Tibial nerve (tissue), 4 donors: ENCODE measurements around the gene MRPL57. TPM values are rescaled to one million over a fixed set of nuclear protein-coding genes. Genes with fewer than 3 reads are reported as not detected.
A peak's percentile ranks its signal among the peaks of the same experiment; 100 is the strongest.
"Not testable (repeated sequence)": the region's sequence is repeated elsewhere in the genome, so short reads cannot be mapped to it uniquely, and the experiment has no call there.

Source experiments
- DNase-seq, 2 donors: peaks; one replicate each; pipeline ENCODE4 v3.0.0-alpha.2; 2019; ENCODE audit warnings: low spot score in 2 of 2
- H3K27ac ChIP-seq, 4 donors: fragments of 200-600 bp; sonication (generic) in 3 of 4; one replicate each; pipeline ENCODE4 v1.5.1; 2017 to 2019; ENCODE audit warnings: mild to moderate bottlenecking in 1 of 4
- H3K27me3 ChIP-seq, 2 donors: fragments of 200-600 bp; sonication (generic) in 1 of 2; one replicate each; pipeline versions ENCODE4 v1.5.1 to v1.6.0; 2017 to 2019
- H3K36me3 ChIP-seq, 3 donors: fragments of 200-600 bp; sonication (generic); one replicate each; pipeline ENCODE4 v1.5.1; 2018 to 2019
- H3K4me1 ChIP-seq, 4 donors: fragments of 200-600 bp; sonication (generic) in 3 of 4; one replicate each; pipeline ENCODE4 v1.5.1; 2017 to 2019
- H3K4me3 ChIP-seq, 4 donors: fragments of 200-600 bp; sonication (generic) in 3 of 4; one replicate each; pipeline ENCODE4 v1.5.1; 2017 to 2019; ENCODE audit warnings: mild to moderate bottlenecking in 1 of 4, moderate library complexity in 1 of 4
- H3K9me3 ChIP-seq, 4 donors: fragments of 200-600 bp; sonication (generic) in 3 of 4; one replicate each; pipeline ENCODE4 v1.5.1; 2017 to 2019
- EP300 ChIP-seq, 2 donors: sonication (generic); formaldehyde crosslinking; IDR thresholded peaks; one replicate each; pipeline ENCODE4 v1.6.1; 2017; ENCODE audit warnings: antibody characterized with exemption in 2 of 2, mild to moderate bottlenecking in 1 of 2
- POLR2A ChIP-seq, 2 donors: fragments of 450-650 bp; IDR thresholded peaks; one replicate each; pipeline ENCODE4 v1.6.1; 2017; ENCODE audit warnings: antibody characterized with exemption in 2 of 2, mild to moderate bottlenecking in 2 of 2, moderate library complexity in 2 of 2
- WGBS, 2 donors: methylation state at CpG; one replicate each; pipeline ENCODE4 v1.1.5; 2018; 5-methylcytosine and 5-hydroxymethylcytosine counted together
- total RNA-seq, 4 donors: library from RNA; depleted of rRNA; stranded (reverse); fragments of >200 nt; gene quantifications; one replicate each; pipeline ENCODE4 v1.1.0, GENCODE V29; 2016
- TF ChIP-seq, protein P1 (sequence below), 5 experiments: fragments of 200-600 bp in 3 of 5; fragments of 450-650 bp in 2 of 5; sonication (generic) in 3 of 5; IDR thresholded peaks; one replicate each; pipeline ENCODE4 v1.5.1; 2016 to 2019; ENCODE audit warnings: antibody characterized with exemption in 5 of 5, mild to moderate bottlenecking in 3 of 5, moderate library complexity in 2 of 5

The MRPL57 gene
- total RNA-seq, 4 donors from 2014 or later = 37.8 to 50.5 (median 42.3) TPM

DNA sequence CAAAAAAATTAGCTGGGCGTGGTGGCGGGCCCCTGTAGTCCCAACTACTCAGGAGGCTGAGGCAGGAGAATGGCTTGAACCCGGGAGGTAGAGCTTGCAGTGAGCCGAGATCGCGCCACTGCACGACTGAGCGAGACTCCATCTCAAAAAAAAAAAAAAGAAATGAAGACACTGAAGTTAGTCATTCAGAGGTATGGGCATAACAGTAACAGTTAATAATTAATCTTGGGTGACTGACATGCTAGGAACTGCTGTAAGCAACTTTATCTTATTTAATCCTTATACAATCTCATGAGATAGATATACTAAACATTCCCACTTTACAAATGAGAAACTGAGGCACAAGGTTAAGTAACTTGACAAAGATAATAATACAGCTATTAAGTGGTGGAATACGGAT lies 5.0 kb upstream of the MRPL57 start:
- WGBS, 2 donors = 93 to 97% methylated on average over 9 of the region's 9 CpGs
- no peaks in the 10 kb centered on the region for H3K36me3 ChIP-seq
- no peak overlapping the region for H3K27ac ChIP-seq
- TF ChIP-seq, protein P1, sequence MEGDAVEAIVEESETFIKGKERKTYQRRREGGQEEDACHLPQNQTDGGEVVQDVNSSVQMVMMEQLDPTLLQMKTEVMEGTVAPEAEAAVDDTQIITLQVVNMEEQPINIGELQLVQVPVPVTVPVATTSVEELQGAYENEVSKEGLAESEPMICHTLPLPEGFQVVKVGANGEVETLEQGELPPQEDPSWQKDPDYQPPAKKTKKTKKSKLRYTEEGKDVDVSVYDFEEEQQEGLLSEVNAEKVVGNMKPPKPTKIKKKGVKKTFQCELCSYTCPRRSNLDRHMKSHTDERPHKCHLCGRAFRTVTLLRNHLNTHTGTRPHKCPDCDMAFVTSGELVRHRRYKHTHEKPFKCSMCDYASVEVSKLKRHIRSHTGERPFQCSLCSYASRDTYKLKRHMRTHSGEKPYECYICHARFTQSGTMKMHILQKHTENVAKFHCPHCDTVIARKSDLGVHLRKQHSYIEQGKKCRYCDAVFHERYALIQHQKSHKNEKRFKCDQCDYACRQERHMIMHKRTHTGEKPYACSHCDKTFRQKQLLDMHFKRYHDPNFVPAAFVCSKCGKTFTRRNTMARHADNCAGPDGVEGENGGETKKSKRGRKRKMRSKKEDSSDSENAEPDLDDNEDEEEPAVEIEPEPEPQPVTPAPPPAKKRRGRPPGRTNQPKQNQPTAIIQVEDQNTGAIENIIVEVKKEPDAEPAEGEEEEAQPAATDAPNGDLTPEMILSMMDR (IDR thresholded peaks at IDR 0.05) = no peak
- no peak for TF ChIP-seq EP300 (IDR thresholded peaks at IDR 0.05)
- no peak for TF ChIP-seq POLR2A (IDR thresholded peaks at IDR 0.05)
- no peak for DNase-seq
- H3K4me3 ChIP-seq = no peak overlapping the region
- no peaks in the 10 kb centered on the region for H3K27me3 ChIP-seq
- H3K9me3 ChIP-seq = no peaks in the 10 kb centered on the region
- H3K4me1 ChIP-seq = peaks cover 0 to 7% (median 2%) of the 10 kb centered on the region in 4 donors

DNA sequence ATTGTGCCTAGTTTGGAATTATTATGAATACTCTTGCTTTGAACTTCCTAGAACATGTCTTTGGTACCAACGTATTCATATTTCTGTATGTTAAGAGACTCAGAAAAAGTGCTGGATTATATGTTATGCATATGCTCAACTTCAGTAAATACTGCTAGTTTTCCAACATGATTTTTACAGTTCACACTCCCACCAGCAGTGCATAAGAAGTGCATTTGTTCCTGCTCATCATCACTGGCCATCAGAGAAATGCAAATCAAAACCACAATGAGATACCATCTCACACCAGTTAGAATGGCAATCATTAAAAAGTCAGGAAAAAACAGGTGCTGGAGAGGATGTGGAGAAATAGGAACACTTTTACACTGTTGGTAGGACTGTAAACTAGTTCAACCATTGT lies 2.7 kb upstream of the MRPL57 start:
- not testable (repeated sequence) for H3K4me3 ChIP-seq, H3K27ac ChIP-seq, H3K27me3 ChIP-seq, H3K9me3 ChIP-seq, H3K36me3 ChIP-seq, DNase-seq
- WGBS, 2 donors = 0% methylated on average over 1 of the region's 1 CpG
- H3K4me1 ChIP-seq = peaks cover 0 to 21% (median 12%) of the 10 kb centered on the region in 4 donors

DNA sequence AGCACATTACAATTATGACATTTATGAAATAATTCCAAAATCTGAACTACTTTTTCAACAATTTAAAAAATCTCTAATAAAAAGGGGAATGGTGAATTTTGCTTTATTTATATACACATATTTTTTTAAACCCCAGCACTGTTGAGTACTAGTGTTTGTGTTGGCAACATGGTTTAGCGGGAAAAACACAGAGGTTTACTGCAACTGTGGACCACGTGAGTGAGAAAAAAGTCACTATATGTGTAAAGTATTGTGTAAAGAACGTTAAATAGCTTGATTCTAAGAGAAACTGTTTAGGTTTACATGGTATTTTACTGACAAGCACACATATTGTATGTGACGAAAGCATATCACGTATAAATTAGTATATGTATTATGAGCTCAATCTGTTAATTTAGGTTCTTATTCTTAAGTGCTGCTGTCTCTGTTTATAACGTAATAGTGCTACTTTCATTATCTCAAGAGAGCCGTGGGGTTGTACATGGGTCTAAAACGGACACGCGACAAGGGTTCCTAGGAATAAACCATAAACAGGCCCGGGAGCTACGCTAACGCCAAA lies 723 bp upstream of the MRPL57 start:
- WGBS, 2 donors = 1 to 2% methylated on average over 13 of the region's 13 CpGs
- Histone ChIP-seq H3K27me3 (no peaks in the 10 kb centered on the region), H3K4me1 (peaks cover 0 to 21% (median 12%) of the 10 kb centered on the region in 4 donors), H3K4me3 (peak overlapping the region; percentile 73 to 97 (median 81)), H3K27ac (peak overlapping the region in 2 of 4 donors; percentile 88 to 98), H3K36me3 (peaks cover 0 to 12% (median 0%) of the 10 kb centered on the region in 3 donors), H3K9me3 (no peaks in the 10 kb centered on the region)
- DNase-seq = no peak
- TF ChIP-seq POLR2A (IDR thresholded peaks at IDR 0.05) (no peak), EP300 (IDR thresholded peaks at IDR 0.05) (no peak)

DNA sequence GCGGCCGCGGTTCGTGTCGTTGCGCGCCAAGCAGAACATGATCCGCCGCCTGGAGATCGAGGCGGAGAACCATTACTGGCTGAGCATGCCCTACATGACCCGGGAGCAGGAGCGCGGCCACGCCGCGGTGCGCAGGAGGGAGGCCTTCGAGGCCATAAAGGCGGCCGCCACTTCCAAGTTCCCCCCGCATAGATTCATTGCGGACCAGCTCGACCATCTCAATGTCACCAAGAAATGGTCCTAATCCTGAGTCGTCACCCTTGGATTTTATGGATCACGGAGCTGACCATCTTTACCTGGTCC lies 475 bp downstream of the MRPL57 start:
- Histone ChIP-seq H3K4me3 (peak overlapping the region; percentile 73 to 97 (median 81)), H3K27me3 (no peaks in the 10 kb centered on the region), H3K4me1 (peaks cover 0 to 21% (median 12%) of the 10 kb centered on the region in 4 donors), H3K36me3 (peaks cover 0 to 12% (median 0%) of the 10 kb centered on the region in 3 donors), H3K9me3 (no peaks in the 10 kb centered on the region), H3K27ac (peak overlapping the region; percentile 88 to 98 (median 92))
- TF ChIP-seq, protein P1 (IDR thresholded peaks at IDR 0.05) = no peak
- DNase-seq = no peak
- 0 to 2% methylated on average over 13 to 15 of the region's 26 CpGs for WGBS, 2 donors

DNA sequence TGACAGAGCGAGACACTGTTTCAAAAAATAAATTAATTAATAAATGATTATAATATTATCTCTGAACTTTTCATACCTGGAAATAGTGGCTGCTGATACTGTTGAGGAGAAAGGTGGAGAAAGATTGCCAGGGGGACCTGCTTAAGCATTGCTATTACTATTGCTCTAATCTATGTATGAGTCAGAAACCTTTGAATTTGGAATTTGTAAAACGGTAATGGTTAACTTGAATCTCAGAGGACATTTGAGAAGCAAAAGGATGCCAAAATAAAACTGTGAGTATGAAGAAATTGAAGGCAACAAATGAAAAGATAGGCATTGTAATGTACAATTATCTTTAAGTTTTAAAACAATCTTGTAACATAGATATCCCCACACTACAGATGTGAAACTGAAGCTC lies 5.2 kb downstream of the MRPL57 start:
- H3K4me3 ChIP-seq = no peak overlapping the region
- no peaks in the 10 kb centered on the region for H3K9me3 ChIP-seq
- TF ChIP-seq POLR2A (IDR thresholded peaks at IDR 0.05) (no peak), EP300 (IDR thresholded peaks at IDR 0.05) (no peak)
- TF ChIP-seq, protein P1 (IDR thresholded peaks at IDR 0.05) = no peak
- H3K36me3 ChIP-seq = peaks cover 0 to 12% (median 0%) of the 10 kb centered on the region in 3 donors
- H3K4me1 ChIP-seq = peaks cover 0 to 13% (median 10%) of the 10 kb centered on the region in 4 donors
- WGBS, 2 donors = 73 to 93% methylated on average over 2 of the region's 2 CpGs
- no peaks in the 10 kb centered on the region for H3K27me3 ChIP-seq
- DNase-seq = no peak
- no peak overlapping the region for H3K27ac ChIP-seq

DNA sequence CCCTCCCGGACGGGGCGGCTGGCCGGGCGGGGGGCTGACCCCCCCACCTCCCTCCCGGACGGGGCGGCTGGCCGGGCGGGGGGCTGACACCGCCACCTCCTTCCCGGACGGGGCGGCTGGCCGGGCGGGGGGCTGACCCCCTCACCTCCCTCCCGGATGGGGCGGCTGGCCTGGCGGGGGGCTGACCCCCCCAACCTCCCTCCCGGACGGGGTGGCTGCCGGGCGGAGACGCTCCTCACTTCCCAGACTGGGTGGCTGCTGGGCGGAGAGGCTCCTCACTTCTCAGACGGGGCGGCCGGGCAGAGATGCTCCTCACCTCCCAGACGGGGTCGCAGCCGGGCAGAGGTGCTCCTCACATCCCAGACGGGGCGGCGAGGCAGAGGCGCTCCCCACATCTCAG lies 10.0 kb downstream of the MRPL57 start:
- 88% methylated on average over 3 of the region's 35 CpGs; no CpG with 5 or more reads in 1 of the 2 donors for WGBS, 2 donors
- H3K36me3 ChIP-seq, H3K27me3 ChIP-seq, H3K9me3 ChIP-seq, DNase-seq, H3K4me3 ChIP-seq, H3K4me1 ChIP-seq, H3K27ac ChIP-seq: not testable (repeated sequence)

DNA sequence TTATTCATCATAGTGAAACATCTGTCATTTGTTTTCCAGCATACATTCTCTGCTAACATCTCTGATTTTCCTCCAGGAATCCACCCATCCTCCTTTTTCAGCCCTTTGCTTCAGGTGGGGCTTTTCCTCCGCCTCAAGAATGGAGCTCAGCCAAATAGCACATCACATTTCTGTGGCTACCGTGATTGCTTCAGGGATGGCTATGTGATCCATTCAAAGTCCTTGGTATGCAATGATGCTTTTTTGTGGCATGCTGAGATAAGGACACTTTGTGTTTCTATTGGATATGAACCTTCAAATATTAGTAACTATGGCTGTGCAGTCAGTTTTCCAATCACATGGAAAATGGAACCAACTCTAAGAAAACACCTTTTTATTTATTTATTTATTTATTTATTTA lies 18.3 kb downstream of the MRPL57 start:
- WGBS, 2 donors = 78 to 83% methylated on average over 2 of the region's 2 CpGs
- not testable (repeated sequence) for H3K9me3 ChIP-seq

DNA sequence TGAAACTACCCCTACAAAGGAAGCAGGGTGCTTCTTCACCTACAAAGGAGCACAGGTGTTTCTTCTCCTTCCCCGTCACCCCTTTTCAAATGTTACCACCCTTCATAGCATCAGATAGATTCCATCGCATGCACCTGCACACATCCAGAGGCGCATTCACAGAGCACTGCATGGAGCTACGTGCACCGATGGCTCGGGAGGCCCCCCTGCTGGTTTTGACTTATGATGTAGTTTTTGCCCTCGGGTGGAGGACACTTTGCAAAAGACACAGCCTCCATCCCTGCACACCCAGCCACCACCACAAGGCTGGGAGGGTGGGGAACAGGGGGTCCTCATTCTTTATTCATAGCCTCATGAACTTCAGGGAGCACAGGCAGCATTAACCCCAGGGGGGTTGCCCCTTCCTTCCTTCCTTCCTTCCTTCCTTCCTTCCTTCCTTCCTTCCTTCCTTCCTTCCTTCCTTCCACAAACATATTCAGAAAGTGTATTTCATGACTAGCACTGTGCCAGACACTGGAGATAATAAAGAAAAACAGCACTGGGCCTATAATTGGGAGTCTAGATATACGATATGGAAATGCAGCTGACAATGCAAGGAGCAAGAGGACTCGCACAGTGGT lies 21.3 kb downstream of the MRPL57 start:
- not testable (repeated sequence) for H3K36me3 ChIP-seq, H3K27ac ChIP-seq, H3K4me1 ChIP-seq, H3K27me3 ChIP-seq, DNase-seq, H3K4me3 ChIP-seq, H3K9me3 ChIP-seq
- 82 to 87% methylated on average over 9 of the region's 9 CpGs for WGBS, 2 donors

More for the DNA sequence above, 18.3 kb downstream of the MRPL57 start:
- H3K36me3 ChIP-seq, H3K27ac ChIP-seq, H3K4me1 ChIP-seq, H3K27me3 ChIP-seq, DNase-seq, H3K4me3 ChIP-seq: not testable (repeated sequence)

DNA sequence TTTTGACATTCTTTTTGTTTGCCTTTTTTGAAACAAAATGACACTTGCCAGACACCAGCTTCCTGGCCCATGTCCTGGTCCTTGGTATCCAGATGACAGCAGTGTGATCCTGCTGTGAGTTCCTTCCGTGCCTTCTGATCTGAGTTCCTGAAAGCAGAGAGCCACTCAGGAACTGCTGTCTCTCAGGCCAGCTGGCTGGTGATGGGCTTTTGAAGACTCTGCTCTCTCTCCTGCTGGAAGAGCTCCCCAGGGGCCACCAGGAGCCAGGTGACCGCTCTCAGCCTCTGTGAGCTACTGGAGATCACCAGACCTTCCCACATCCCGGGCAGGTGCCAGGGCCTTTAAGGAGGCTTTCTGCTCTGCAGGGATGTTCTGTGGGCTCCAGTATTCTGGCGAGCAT lies 21.9 kb downstream of the MRPL57 start:
- H3K27ac ChIP-seq, DNase-seq, H3K4me1 ChIP-seq, H3K36me3 ChIP-seq, H3K4me3 ChIP-seq, H3K9me3 ChIP-seq, H3K27me3 ChIP-seq: not testable (repeated sequence)
- 73 to 77% methylated on average over 3 to 4 of the region's 4 CpGs for WGBS, 2 donors

DNA sequence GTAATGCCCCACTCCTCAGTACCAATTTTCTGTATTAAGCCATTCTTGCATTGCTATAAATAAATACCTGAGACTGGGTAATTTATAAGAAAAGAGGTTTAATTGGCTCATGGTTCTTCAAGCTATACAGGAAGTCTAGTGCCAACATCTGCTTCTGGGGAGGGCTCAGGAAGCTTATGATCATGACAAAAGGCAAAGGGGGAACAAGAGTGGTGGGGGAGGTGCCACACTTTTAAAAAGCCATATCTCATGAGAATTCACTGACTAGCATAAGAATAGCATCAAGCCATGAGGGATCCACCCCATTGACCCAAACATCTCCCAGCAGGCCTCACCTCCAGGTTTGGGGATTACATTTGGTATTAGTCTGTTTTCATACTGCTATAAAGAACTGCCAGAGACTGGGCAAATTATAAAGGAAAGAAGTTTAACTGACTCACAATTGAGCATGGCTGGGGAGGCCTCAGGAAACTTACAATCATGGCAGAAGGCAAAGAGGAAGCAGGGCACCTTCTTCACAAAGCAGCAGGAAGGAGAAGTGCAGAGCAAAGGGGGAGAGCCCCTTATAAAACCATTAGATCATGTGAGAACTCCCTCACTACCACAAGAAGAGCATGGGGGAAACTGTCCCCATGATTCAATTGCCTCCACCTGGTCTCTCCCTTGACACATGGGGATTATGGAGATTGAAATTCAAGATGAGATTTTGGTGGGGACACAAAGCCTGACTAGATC lies 25.2 kb downstream of the MRPL57 start:
- H3K27ac ChIP-seq, DNase-seq, H3K4me1 ChIP-seq, H3K27me3 ChIP-seq, H3K36me3 ChIP-seq, H3K4me3 ChIP-seq, H3K9me3 ChIP-seq: not testable (repeated sequence)
